DOHH2 (cell line): Measurements from ENCODE around the gene SOX30.

Experiments
- H3F3A ChIP-seq: fragments of 200-600 bp; sonication (generic), shearing (Covaris generic); 2 replicates; pipeline ENCODE4 v1.6.0; 2016; ENCODE audit warnings: antibody characterized with exemption, mild to moderate bottlenecking; ENCODE audit not compliant: control insufficient read depth, insufficient read depth
- H3K27ac ChIP-seq: fragments of 200-600 bp; sonication (generic); 2 replicates; pipeline ENCODE4 v1.5.1; 2014; ENCODE audit warnings: low read depth, mild to moderate bottlenecking, low read length, moderate library complexity
- H3K27me3 ChIP-seq: fragments of 200-600 bp; sonication (generic); 2 replicates; pipeline ENCODE4 v1.6.1; 2014; ENCODE audit warnings: mild to moderate bottlenecking, low read length, mixed read lengths; ENCODE audit not compliant: control insufficient read depth
- H3K36me3 ChIP-seq: fragments of 200-600 bp; sonication (generic); 2 replicates; pipeline ENCODE4 v1.6.1; 2014; ENCODE audit warnings: mild to moderate bottlenecking, low read length, moderate library complexity, mixed read lengths; ENCODE audit not compliant: control insufficient read depth
- H3K4me1 ChIP-seq: fragments of 200-600 bp; sonication (generic); 2 replicates; pipeline ENCODE4 v1.6.1; 2014; ENCODE audit warnings: mild to moderate bottlenecking, low read length, mixed read lengths; ENCODE audit not compliant: control insufficient read depth
- H3K4me2 ChIP-seq: fragments of 200-600 bp; sonication (generic); 2 replicates; pipeline ENCODE4 v1.6.0; 2014; ENCODE audit warnings: mild to moderate bottlenecking, low read length, moderate library complexity
- H3K4me3 ChIP-seq: fragments of 200-600 bp; sonication (generic); 2 replicates; pipeline ENCODE4 v1.5.1; 2014; ENCODE audit warnings: mild to moderate bottlenecking, low read length, mixed read lengths
- H3K79me2 ChIP-seq: fragments of 200-600 bp; sonication (generic); 2 replicates; pipeline ENCODE4 v1.6.1; 2014; ENCODE audit warnings: mild to moderate bottlenecking, low read length, mixed read lengths; ENCODE audit not compliant: control insufficient read depth
- H3K9me2 ChIP-seq: fragments of 200-600 bp; sonication (generic); replicated peaks from 2 replicates; pipeline ENCODE4 v1.6.1; 2014; ENCODE audit warnings: mild to moderate bottlenecking, low read length, mixed read lengths; ENCODE audit not compliant: control insufficient read depth
- H3K9me3 ChIP-seq: fragments of 200-600 bp; sonication (generic); 2 replicates; pipeline ENCODE4 v1.6.1; 2014; ENCODE audit warnings: antibody characterized with exemption, low read length, mixed read lengths; ENCODE audit not compliant: control insufficient read depth, insufficient read depth
- H4K20me1 ChIP-seq: fragments of 200-600 bp; sonication (generic); 2 replicates; pipeline ENCODE4 v1.6.0; 2014; ENCODE audit warnings: low read depth, mild to moderate bottlenecking, antibody characterized with exemption, low read length, moderate library complexity; ENCODE audit not compliant: control insufficient read depth, insufficient read depth
- EZH2phosphoT487 ChIP-seq: fragments of 200-600 bp; sonication (generic); IDR thresholded peaks from 2 replicates; pipeline ENCODE4 v1.6.1; 2017; ENCODE audit warnings: borderline replicate concordance, mild to moderate bottlenecking, antibody characterized with exemption, low read length, moderate library complexity, mixed read lengths
- TF ChIP-seq, protein P1 (sequence below): fragments of 200-600 bp; sonication (generic); IDR thresholded peaks from one replicate; pipeline ENCODE4 v1.5.1; 2014; ENCODE audit warnings: antibody characterized with exemption, mild to moderate bottlenecking, low read depth, low read length; ENCODE audit not compliant: poor library complexity, severe bottlenecking

Gene SOX30

GRCh38 chr5:157669701-157670097, 17.5 kb upstream of the SOX30 start:
- TF ChIP-seq, protein P1, sequence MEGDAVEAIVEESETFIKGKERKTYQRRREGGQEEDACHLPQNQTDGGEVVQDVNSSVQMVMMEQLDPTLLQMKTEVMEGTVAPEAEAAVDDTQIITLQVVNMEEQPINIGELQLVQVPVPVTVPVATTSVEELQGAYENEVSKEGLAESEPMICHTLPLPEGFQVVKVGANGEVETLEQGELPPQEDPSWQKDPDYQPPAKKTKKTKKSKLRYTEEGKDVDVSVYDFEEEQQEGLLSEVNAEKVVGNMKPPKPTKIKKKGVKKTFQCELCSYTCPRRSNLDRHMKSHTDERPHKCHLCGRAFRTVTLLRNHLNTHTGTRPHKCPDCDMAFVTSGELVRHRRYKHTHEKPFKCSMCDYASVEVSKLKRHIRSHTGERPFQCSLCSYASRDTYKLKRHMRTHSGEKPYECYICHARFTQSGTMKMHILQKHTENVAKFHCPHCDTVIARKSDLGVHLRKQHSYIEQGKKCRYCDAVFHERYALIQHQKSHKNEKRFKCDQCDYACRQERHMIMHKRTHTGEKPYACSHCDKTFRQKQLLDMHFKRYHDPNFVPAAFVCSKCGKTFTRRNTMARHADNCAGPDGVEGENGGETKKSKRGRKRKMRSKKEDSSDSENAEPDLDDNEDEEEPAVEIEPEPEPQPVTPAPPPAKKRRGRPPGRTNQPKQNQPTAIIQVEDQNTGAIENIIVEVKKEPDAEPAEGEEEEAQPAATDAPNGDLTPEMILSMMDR = no peak
- no peak for TF ChIP-seq EZH2phosphoT487
- Histone ChIP-seq H3K79me2 (no peaks in the 10 kb centered on the region), H3F3A (0 out of 2 replicates have a peak, but pooled peaks cover 8% of the 10 kb centered on the region), H3K4me1 (peaks cover 29% of the 10 kb centered on the region), H3K4me2 (peak overlapping the region; percentile 61), H3K27ac (0 out of 2 replicates have a peak overlapping the region, but pooled peaks have one; percentile 34), H3K36me3 (no peaks in the 10 kb centered on the region), H3K9me3 (no peaks in the 10 kb centered on the region), H3K9me2 (no peaks in the 10 kb centered on the region), H3K27me3 (no peaks in the 10 kb centered on the region), H3K4me3 (peak overlapping the region; percentile 69), H4K20me1 (no peaks in the 10 kb centered on the region)

GRCh38 chr5:157668356-157668755, 16.1 kb upstream of the SOX30 start:
- Histone ChIP-seq H4K20me1 (no peaks in the 10 kb centered on the region), H3K27ac (no peak overlapping the region), H3K4me2 (no peak overlapping the region), H3F3A (0 out of 2 replicates have a peak, but pooled peaks cover 8% of the 10 kb centered on the region), H3K9me2 (no peaks in the 10 kb centered on the region), H3K9me3 (no peaks in the 10 kb centered on the region), H3K36me3 (no peaks in the 10 kb centered on the region), H3K4me3 (no peak overlapping the region), H3K4me1 (peaks cover 29% of the 10 kb centered on the region), H3K27me3 (no peaks in the 10 kb centered on the region), H3K79me2 (no peaks in the 10 kb centered on the region)
- no peak for TF ChIP-seq EZH2phosphoT487
- TF ChIP-seq, protein P1 = no peak

GRCh38 chr5:157665467-157666070, 13.3 kb upstream of the SOX30 start:
- TF ChIP-seq, protein P1 = no peak
- TF ChIP-seq EZH2phosphoT487 = no peak
- Histone ChIP-seq H3K36me3 (no peaks in the 10 kb centered on the region), H3K4me3 (no peak overlapping the region)

More at GRCh38 chr5:157665467-157666070, 13.3 kb upstream of the SOX30 start:
- Histone ChIP-seq H3K4me1 (peaks cover 27% of the 10 kb centered on the region), H3K4me2 (no peak overlapping the region), H3K9me2 (no peaks in the 10 kb centered on the region), H4K20me1 (no peaks in the 10 kb centered on the region), H3K27ac (no peak overlapping the region), H3K9me3 (no peaks in the 10 kb centered on the region), H3K27me3 (no peaks in the 10 kb centered on the region), H3K79me2 (no peaks in the 10 kb centered on the region), H3F3A (0 out of 2 replicates have a peak, but pooled peaks cover 8% of the 10 kb centered on the region)
